Measurements from ENCODE around the gene MT1E. TPM values are rescaled to one million over a fixed set of nuclear protein-coding genes. Genes with fewer than 3 reads are reported as not detected.
A peak's percentile ranks its signal among the peaks of the same experiment; 100 is the strongest.

Gene MT1E
- total and polyA plus RNA-seq, 2 of the 13 experiments (the other 11 are each of a cell fraction or from before 2014, with no cell fraction given), result 110 to 1,072 TPM

GRCh38 chr16:56643080-56643778 lies 17.6 kb downstream of the MT1E start (continued):
- TF ChIP-seq SRY (CRISPR knock-in tag; IDR thresholded peaks at IDR 0.05), result no peak
- no peak for TF ChIP-seq CERS6 (CRISPR knock-in tag; IDR thresholded peaks at IDR 0.05)
- TF ChIP-seq MXD3 (CRISPR knock-in tag; IDR thresholded peaks at IDR 0.05), result 0 out of 2 replicates have a peak, but pooled peaks have one; percentile 22
- TF ChIP-seq ZNF383 (CRISPR knock-in tag; IDR thresholded peaks at IDR 0.05; ENCODE audit: borderline replicate concordance), result no peak
- TF ChIP-seq HNRNPH1 (optimal IDR thresholded peaks at IDR 0.05; ENCODE audit: low read depth, low read length), result no peak
- no peak for TF ChIP-seq AHDC1 (CRISPR knock-in tag; IDR thresholded peaks at IDR 0.05; ENCODE audit: borderline replicate concordance)
- TF ChIP-seq FOXA1 (IDR thresholded peaks at IDR 0.05), result no peak
- no peak for TF ChIP-seq FOXA1 (CRISPR knock-in tag; IDR thresholded peaks at IDR 0.05)
- no peak for TF ChIP-seq ZNF589 (CRISPR knock-in tag; conservative IDR thresholded peaks at IDR 0.05)
- peak; percentile 67; the same call in 1 of the 2 replicates for TF ChIP-seq ZNF768 (CRISPR knock-in tag; IDR thresholded peaks at IDR 0.05)
- no peak for TF ChIP-seq BATF2 (CRISPR knock-in tag; IDR thresholded peaks at IDR 0.05)
- 0 out of 2 replicates have a peak, but pooled peaks have one; percentile 23 for TF ChIP-seq ZSCAN21 (CRISPR knock-in tag; IDR thresholded peaks at IDR 0.05; ENCODE audit: borderline replicate concordance)
- no peak for TF ChIP-seq ZNF180 (CRISPR knock-in tag; IDR thresholded peaks at IDR 0.05; ENCODE audit: borderline replicate concordance, low read depth)
- TF ChIP-seq JUN (CRISPR knock-in tag; IDR thresholded peaks at IDR 0.05), result 0 out of 2 replicates have a peak, but pooled peaks have one; percentile 22
- TF ChIP-seq POGK (CRISPR knock-in tag; conservative IDR thresholded peaks at IDR 0.05), result 0 out of 2 replicates have a peak, but pooled peaks have one; percentile 54
- TF ChIP-seq ZFP41 (CRISPR knock-in tag; IDR thresholded peaks at IDR 0.05; ENCODE audit: borderline replicate concordance), result no peak
- TF ChIP-seq ZNF691 (CRISPR knock-in tag; IDR thresholded peaks at IDR 0.05; ENCODE audit: borderline replicate concordance, low read depth), result 0 out of 2 replicates have a peak, but pooled peaks have one; percentile 25
- TF ChIP-seq NFE2L2 (IDR thresholded peaks at IDR 0.05; ENCODE audit: low read length), result no peak
- TF ChIP-seq NR3C1 (CRISPR knock-in tag; IDR thresholded peaks at IDR 0.05), result no peak

Measured in HepG2 (cell line).